GM18502 (cell line): Measurements from ENCODE around the gene C2CD3.

ENCODE experiments used
- ATAC-seq: cut with Tn5 transposase; IDR thresholded peaks from one replicate; pipeline ENCODE4 v1.9.1; 2021; ENCODE audit warnings: mild to moderate bottlenecking; ENCODE audit not compliant: unreplicated experiment, poor library complexity

C2CD3 gene

DNA sequence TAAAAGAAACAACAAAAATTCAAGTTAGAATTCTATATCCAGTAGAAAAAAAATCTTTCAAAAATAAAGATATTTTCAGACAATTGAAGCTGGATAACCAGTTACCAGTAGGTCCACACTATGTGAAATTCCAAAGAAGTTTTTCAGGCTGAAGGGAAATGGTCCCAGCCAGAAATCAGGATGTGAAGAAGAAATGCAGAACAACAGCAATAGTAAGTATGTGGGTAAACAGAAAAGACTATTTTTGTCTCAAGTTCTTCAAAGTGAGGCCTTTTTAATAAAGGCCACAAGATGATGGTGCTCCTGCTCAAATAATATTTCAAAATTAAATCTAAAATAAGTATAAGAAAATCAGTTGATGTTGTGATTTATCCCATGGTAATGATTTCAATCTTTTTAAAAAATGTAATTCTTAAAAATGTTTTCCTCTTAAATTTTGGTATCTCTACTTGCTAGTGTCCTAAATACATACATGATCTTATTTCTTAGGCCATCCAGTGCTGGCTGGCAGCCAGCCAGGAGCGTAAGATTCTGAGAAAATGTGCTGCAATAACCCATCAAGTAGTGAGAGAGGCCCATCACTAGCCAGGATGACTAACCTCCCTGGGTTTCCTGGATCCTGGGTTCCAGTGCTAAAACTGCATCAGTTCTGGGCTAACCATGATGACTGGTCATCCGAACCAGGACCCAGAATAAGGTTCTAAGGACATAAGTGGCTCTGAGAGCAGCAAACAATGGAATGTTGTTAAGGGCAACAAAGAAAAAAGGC lies 146.4 kb downstream of the C2CD3 start:
- ATAC-seq = no peak

DNA sequence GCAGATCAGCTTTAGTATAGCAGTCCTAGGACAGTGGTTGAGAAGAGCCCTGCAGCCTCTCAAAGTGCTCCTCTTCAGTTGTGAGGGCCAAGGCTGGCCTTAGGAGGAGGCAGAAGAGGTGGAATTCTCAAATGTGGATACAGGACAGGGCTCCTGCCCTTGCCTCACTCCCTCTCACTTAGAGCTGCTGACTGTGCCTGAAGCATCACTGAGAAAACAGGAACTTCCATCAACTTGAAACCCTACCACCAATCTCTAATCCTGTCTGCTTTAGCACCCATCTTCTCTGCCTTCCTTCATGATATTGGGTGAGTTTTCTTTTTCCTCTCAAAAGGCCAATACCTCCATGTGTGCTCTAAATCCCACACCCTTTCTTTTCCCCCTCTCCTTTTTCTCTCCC lies 147.5 kb downstream of the C2CD3 start:
- no peak for ATAC-seq

DNA sequence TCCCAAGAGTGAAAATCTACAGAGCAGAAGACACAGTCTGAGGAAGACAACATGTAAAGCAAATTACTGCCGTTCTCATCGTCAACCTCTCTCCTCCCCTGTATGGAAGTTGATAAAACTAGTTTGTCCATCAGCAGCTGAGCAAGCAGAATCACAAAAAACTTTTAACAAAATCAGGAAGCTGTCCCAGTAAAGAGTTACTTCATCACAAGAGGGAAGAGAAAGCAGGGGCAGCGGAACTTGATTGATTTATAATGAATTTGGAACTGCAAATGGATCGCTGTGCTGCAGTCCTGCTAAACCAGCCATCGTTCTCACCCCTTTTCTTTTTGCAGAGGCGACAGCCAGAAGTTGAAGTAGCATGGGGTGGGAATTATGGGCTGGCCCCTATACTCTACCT lies 148.3 kb downstream of the C2CD3 start:
- no peak for ATAC-seq

DNA sequence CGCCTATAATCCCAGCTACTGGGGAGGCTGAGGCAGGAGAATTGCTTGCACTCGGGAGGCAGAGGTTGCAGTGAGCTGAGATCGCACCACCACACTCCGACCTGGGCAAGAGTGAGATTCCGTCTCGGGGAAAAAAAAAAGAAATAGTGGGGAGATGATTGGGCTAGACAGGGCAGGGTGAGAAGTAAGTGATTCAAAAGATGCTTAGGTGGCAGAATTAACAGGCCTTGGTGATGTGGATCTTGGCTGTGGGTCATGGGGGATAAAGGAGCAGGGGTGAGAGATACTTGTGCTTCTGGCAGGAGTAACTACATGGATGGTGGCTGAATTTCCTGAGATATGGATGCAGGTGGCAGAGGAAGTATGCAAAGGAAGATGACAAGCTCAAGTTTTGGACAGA lies 148.8 kb downstream of the C2CD3 start:
- no peak for ATAC-seq

DNA sequence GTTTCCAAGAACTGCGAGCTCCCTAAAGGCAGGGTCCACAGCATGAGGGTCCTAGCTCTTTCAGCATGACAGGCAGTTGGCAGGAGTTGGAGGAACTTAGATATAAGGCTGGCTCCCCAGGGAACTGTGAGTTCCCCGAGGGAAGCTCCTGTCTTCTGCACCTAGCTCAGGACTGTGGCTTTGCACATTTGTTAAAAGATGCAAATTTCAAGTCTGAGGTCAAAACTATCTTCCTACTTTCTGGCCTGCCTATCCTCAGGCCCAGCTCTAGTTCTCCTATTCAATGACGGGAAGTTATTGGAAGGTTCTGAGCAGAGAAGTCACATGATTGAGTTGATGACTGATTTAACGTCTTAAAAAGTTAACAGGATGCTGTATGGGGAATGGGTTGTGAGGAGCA lies 150.3 kb downstream of the C2CD3 start:
- ATAC-seq = peak; percentile 68

DNA sequence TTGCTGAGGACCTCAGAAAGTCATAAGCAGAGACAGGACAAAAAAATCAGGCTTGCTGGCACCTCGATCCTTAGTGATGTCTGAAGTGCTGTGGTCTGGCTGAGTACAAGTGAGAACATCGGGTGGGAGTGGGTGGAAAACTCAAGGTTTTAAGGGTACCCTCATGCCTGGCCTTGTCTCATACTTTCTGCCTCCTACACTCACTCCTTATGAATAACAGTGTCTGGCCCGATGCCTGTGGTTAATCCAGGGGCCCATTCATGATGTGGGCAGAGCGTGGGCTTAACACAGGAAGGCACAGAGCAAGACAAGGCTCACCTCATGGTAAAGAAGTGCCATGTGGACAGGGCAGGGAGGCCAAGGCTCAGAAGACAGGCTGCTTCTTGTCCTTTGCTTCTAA lies 150.9 kb downstream of the C2CD3 start:
- no peak for ATAC-seq

GRCh38 chr11:74019104-74019738 lies 151.6 kb downstream of the C2CD3 start:
- no peak for ATAC-seq

- no peak for ATAC-seq
Measured at GRCh38 chr11:74018331-74019005, 152.3 kb downstream of the C2CD3 start.

DNA sequence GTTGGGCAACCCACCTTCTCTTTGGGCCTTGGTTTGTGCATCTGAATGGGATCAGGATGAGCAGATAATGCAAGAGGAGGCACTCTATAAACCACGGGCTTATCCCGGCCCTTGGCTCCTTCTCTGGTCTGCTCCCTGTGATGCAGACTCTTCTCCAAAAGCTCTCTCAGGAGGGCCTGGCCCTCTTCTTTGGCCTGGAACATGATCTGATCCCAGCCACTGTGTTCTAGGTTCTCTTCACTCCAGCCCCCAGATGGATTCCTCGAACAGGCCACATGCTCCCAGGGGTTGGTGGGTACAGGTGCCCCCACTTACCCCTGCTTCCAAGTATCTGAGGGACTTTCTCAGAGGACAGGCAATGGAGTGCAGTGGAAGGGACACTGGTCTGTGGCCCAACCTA lies 153.2 kb downstream of the C2CD3 start:
- no peak for ATAC-seq

GRCh38 chr11:74015919-74016684 lies 154.7 kb downstream of the C2CD3 start:
- no peak for ATAC-seq

- no peak for ATAC-seq
Measured at GRCh38 chr11:74014880-74015279, 155.9 kb downstream of the C2CD3 start.

GRCh38 chr11:74013141-74013540 lies 157.7 kb downstream of the C2CD3 start:
- ATAC-seq = no peak

DNA sequence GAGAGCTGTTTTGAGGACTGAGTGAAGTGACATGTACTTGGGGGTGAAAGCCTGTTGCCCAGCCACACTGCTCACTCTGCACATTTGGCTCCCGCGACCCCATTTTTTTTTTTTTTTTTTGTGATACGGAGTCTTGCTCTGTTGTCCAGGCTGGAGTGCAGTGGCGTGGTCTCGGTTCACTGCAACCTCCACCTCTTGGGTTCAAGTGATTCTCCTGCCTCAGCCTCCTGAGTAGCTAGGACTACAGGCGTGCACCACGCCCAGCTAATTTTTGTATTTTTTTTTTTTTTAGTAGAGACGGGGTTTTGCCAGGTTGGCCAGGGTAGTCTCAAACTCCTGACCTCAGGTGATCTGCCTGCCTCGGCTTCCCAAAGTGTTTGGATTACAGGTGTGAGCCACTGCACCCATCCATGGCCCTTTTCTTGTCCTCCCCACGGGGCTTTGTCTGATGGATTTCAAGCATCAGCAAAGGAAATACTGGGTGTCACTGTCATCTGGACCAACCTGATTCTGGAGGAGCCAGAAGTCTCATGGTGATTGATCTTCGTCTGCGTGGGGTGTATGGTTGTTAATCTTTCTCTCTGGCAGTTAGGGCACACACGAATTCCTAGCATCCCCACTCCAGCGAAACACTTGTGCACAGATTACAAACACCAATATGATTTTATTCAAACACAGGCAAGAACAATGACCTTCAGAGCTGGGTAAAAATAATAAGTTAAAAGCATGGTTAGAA lies 158.6 kb downstream of the C2CD3 start:
- ATAC-seq = no peak

DNA sequence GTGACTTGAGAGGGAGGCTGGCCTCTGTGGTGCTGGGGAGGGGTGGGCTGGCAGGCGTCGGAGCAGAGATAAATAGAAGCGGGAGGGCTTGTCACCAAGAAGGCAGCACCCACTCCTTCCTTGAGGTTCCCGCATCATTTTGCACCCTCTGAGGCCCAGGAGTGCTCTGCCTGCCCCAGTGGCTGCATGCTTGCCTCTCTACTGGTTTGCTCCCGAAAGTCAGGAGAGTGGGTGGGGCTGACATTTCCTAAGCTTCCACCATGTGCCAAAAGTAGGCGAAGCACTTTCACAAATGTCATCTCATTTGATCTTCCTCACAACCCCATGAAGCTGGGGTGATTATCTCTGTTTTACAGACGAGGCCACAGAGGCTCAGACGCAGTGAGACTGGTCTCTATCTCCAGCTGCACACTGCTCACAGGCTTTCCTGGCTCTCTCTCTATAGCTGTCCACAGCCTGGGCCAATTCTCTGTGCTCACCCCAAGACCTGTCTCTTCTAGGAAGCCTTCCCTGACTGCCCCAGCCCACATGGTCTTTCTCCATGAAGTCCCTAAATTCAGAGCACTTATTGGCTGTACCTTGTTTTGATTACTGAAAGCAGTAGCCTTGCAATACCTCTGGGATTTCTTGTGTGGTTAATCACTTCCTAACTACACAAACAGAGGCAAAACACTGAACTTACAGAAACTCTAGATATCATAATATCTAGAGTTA lies 159.3 kb downstream of the C2CD3 start:
- ATAC-seq = peak; percentile 81

DNA sequence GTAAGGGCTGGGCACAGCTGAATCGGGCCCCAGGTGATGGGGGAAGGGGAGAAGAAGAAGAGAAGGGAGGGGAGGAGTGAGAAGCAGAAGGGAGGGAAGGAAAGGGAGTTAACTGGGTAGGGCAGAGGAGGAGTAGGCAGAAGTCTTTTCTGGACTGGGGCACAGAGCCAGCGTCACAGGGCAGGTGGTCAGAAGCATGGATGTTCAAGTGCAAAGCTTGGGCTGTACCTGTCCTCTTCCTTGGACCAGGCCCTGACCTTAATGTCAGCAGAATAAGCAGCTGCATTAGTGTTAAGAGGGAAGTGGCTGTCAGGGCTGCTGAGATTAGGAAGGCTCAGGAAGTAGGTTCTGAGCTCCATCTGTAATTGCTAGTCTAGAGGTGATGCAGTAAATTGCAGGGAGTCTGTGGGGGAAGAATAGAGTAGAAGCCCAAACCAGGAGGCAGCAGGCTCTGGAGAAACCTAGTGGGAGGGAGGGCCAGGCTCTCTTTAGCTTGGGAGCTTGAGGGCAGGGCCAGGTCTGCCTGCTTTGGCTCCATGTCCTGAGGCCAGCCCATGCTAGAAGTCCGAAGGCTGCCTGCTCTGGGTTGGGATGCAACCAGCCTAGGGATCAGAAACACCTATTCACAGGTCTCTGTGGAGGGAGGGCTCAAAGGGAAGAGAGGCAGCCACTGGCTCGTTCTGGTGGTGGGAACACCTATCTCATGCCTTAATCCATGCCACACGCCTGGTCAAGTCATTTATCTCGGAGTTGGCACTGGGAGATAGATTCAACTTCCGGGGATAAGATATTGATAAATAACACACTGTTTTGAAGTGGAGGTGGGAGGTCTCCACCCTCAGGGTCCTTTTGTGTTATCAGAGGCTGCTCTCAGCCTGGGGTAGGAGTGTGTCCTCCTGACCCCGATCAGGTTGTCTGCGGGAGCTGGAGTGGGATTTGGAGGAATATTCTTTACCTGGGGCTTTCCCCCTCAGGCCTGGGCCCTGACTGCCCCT lies 160.2 kb downstream of the C2CD3 start:
- no peak for ATAC-seq

GRCh38 chr11:74009675-74010305 lies 161.0 kb downstream of the C2CD3 start:
- no peak for ATAC-seq

GRCh38 chr11:74009230-74009547 lies 161.6 kb downstream of the C2CD3 start:
- no peak for ATAC-seq
